HEK293T (cell line): ENCODE results near the gene SUGT1.

Experiments
- ELF4 ChIP-seq: fragments of 450-650 bp; IDR thresholded peaks from 2 replicates; pipeline ENCODE4 v1.6.1; 2017; ENCODE audit warnings: antibody characterized with exemption
- FOXK2 ChIP-seq: fragments of 450-650 bp; IDR thresholded peaks from 2 replicates; pipeline ENCODE4 v1.6.1; 2016; ENCODE audit warnings: mild to moderate bottlenecking
- FOXM1 ChIP-seq: fragments of 450-650 bp; IDR thresholded peaks from 2 replicates; pipeline ENCODE4 v1.6.1; 2017; ENCODE audit warnings: mild to moderate bottlenecking, borderline replicate concordance
- PKNOX1 ChIP-seq: fragments of 450-650 bp; IDR thresholded peaks from 2 replicates; pipeline ENCODE4 v1.6.1; 2016
- SUZ12 ChIP-seq: fragments of 450-650 bp; IDR thresholded peaks from 2 replicates; pipeline ENCODE4 v1.6.1; 2016; ENCODE audit warnings: mild to moderate bottlenecking

- TF ChIP-seq ELF4 (no peak), SUZ12 (no peak), FOXM1 (no peak), FOXK2 (no peak), PKNOX1 (no peak)
These were observed 36.8 kb upstream of the SUGT1 start for GRCh38 chr13:52615812-52616211.
